Measurements from ENCODE around the gene TTC34. TPM values are rescaled to one million over a fixed set of nuclear protein-coding genes. Genes with fewer than 3 reads are reported as not detected.

The TTC34 gene
- total and polyA plus RNA-seq, 9 of the 15 experiments (the other 6 are each of a cell fraction or from before 2014, with no cell fraction given) = 0.03 to 0.38 (median 0.05) TPM; not detected in 2

DNA sequence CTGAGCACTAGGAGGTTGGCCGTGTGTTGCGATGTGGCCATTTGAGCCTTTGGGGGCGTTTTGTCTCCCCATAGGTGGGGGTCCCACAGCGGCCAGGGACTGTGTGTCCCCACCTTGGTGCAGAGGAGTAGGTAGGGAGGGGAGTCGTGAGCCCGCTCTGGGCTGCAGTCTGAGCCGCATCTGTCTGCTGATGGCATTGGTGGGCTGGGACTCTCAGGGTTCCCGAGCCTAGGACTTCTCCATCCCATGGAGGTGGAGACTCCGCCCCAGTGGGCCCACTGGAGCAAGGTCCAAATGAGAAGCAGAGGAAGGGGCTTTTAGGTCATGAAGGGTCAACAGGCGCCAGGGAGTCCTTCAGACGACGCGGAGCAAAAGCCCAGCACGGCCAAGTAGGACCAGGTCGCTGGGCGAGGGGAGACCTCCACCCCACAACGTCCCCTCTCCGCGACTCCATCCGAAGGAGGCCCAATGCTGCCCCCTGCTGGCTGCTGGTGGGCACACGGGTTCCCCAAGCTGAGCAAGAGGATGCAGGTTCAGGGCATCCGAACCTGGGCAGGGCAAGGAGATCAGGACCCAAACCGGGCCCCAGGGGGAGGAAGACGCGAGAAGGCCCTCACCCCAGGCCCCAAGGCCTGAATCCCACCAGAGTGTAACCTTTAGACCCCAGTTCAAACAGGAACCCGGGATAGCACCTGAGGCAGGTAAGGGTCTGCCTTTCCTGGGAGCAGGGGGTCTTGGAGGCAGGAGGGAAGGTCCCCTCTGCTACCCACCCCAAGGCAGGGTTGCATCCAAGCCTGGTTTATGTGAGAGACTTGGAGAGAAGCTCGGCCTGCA lies 14.9 kb downstream of the TTC34 start:
- H3K9me1 ChIP-seq (ENCODE audit: control insufficient read depth, insufficient read depth, low read length) = no peaks in the 10 kb centered on the region
- 2% methylated on average over 22 of the region's 27 CpGs for WGBS (ENCODE audit: insufficient coverage, low coverage, missing lambda C conversion rate)
- FAIRE-seq = peak; percentile 35
- H3K4me2 ChIP-seq (ENCODE audit: insufficient read depth, low read length) = no peak overlapping the region
- H3K4me1 ChIP-seq (replicated peaks in 1 of 2; ENCODE audit: control insufficient read depth in 2 of 2, insufficient read depth in 2 of 2, low read length in 2 of 2) = no peaks in the 10 kb centered on the region; a peak in 1 of 5 replicates
- no TSS peak for BruUV-seq (replicated peaks)
- in situ Hi-C loops (cut with MboI) (loop anchor here (10.0 kb wide), 2 partner anchors 102 to 132 kb away; no protein-coding TSS in a partner anchor), intact Hi-C loops (cut with micrococcal nuclease) (loop anchor here (2.0 kb wide), 1 partner anchor 372 kb away; no protein-coding TSS in a partner anchor)
- ATAC-seq = peak; percentile 91
- no peaks in the 10 kb centered on the region for H3K9me3 ChIP-seq (replicated peaks; ENCODE audit: control insufficient read depth, insufficient read depth, low read depth, low read length)
- no peak overlapping the region for H2AFZ ChIP-seq (ENCODE audit: low read depth, low read length)
- H3K36me3 ChIP-seq (ENCODE audit: control insufficient read depth, insufficient read depth, low read length) = no peaks in the 10 kb centered on the region
- H3K79me2 ChIP-seq (ENCODE audit: control insufficient read depth, insufficient read depth, low read length) = no peaks in the 10 kb centered on the region
- ChIA-PET CTCF (ENCODE audit: low intra/inter-chr PET ratio) (interaction anchor here (1.1 to 3.6 kb wide), 4 partner anchors 231 to 372 kb away, joined by 3 to 22 read pairs (median 6); partner anchors contain the start of gene TNFRSF14), POLR2A (interaction anchor here (0.6 to 1.1 kb wide), 2 partner anchors 25 to 1615 kb away, joined by 3 to 4 read pairs; no protein-coding TSS in a partner anchor)
- H3K27me3 ChIP-seq (ENCODE audit: control insufficient read depth in 2 of 2, insufficient read depth in 2 of 2, low read length in 2 of 2) = no peaks in the 10 kb centered on the region
- no peaks in the 10 kb centered on the region for H4K20me1 ChIP-seq (replicated peaks; ENCODE audit: control insufficient read depth, insufficient read depth, low read length)
- no peak overlapping the region for H3K9ac ChIP-seq (ENCODE audit: insufficient read depth in 1 of 2, low read depth in 2 of 2, low read length in 2 of 2)
- no peak overlapping the region for H3K4me3 ChIP-seq
- peak; percentile 50 to 70 (median 66) for DNase-seq (ENCODE audit: extremely low read depth in 1 of 4, low spot score in 3 of 4)
- H3K27ac ChIP-seq (ENCODE audit: extremely low read depth, low read depth, low read length) = no peak overlapping the region
- TF ChIP-seq, protein P1, sequence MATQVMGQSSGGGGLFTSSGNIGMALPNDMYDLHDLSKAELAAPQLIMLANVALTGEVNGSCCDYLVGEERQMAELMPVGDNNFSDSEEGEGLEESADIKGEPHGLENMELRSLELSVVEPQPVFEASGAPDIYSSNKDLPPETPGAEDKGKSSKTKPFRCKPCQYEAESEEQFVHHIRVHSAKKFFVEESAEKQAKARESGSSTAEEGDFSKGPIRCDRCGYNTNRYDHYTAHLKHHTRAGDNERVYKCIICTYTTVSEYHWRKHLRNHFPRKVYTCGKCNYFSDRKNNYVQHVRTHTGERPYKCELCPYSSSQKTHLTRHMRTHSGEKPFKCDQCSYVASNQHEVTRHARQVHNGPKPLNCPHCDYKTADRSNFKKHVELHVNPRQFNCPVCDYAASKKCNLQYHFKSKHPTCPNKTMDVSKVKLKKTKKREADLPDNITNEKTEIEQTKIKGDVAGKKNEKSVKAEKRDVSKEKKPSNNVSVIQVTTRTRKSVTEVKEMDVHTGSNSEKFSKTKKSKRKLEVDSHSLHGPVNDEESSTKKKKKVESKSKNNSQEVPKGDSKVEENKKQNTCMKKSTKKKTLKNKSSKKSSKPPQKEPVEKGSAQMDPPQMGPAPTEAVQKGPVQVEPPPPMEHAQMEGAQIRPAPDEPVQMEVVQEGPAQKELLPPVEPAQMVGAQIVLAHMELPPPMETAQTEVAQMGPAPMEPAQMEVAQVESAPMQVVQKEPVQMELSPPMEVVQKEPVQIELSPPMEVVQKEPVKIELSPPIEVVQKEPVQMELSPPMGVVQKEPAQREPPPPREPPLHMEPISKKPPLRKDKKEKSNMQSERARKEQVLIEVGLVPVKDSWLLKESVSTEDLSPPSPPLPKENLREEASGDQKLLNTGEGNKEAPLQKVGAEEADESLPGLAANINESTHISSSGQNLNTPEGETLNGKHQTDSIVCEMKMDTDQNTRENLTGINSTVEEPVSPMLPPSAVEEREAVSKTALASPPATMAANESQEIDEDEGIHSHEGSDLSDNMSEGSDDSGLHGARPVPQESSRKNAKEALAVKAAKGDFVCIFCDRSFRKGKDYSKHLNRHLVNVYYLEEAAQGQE (IDR thresholded peaks at IDR 0.05; ENCODE audit: borderline replicate concordance) = peak; percentile 76
- TF ChIP-seq, protein P1 (CRISPR knock-in tag; IDR thresholded peaks at IDR 0.05; ENCODE audit: low read depth) = no peak
- TF ChIP-seq MYNN (IDR thresholded peaks at IDR 0.05) (no peak), MYNN (CRISPR knock-in tag; IDR thresholded peaks at IDR 0.05) (no peak), RAD21 (CRISPR knock-in tag; conservative IDR thresholded peaks at IDR 0.05 in 1 of 2, IDR thresholded peaks at IDR 0.05 in 1 of 2) (peak; percentile 61 to 71), STAG1 (CRISPR knock-in tag; IDR thresholded peaks at IDR 0.05; ENCODE audit: borderline replicate concordance) (peak; percentile 72; the same call in 1 of the 2 replicates), ZNF778 (CRISPR knock-in tag; IDR thresholded peaks at IDR 0.05) (no peak), NBN (IDR thresholded peaks at IDR 0.05; ENCODE audit: low read depth) (no peak), YBX1 (IDR thresholded peaks at IDR 0.05) (no peak), CREBBP (IDR thresholded peaks at IDR 0.05; ENCODE audit: low read depth, low read length) (no peak), ZNF3 (CRISPR knock-in tag; IDR thresholded peaks at IDR 0.05) (no peak)
- TF ChIP-seq, protein P2, sequence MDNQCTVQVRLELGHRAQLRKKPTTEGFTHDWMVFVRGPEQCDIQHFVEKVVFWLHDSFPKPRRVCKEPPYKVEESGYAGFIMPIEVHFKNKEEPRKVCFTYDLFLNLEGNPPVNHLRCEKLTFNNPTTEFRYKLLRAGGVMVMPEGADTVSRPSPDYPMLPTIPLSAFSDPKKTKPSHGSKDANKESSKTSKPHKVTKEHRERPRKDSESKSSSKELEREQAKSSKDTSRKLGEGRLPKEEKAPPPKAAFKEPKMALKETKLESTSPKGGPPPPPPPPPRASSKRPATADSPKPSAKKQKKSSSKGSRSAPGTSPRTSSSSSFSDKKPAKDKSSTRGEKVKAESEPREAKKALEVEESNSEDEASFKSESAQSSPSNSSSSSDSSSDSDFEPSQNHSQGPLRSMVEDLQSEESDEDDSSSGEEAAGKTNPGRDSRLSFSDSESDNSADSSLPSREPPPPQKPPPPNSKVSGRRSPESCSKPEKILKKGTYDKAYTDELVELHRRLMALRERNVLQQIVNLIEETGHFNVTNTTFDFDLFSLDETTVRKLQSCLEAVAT (IDR thresholded peaks at IDR 0.05) = no peak
